ENCODE data around the gene ALMS1.

DNA sequence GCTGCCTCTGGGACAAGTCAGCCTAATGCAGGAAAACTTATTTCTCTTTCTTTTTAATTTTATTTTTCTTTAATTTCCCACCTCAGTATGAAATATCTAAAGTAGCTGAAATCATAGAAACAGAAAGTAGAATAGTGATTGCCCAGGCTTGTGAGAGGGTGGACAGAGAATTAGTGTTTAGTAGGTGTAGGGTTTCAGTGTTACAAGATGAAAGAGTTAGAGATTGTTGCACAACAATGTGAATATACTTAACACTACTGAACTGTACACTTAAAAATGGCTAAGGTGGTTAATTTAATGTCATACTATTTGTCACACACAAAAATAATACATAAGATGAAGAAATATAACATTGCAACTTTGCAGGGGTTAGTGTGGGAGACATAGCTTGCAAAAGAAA, 175.8 kb downstream of the ALMS1 start:
- TF ChIP-seq, protein P1, sequence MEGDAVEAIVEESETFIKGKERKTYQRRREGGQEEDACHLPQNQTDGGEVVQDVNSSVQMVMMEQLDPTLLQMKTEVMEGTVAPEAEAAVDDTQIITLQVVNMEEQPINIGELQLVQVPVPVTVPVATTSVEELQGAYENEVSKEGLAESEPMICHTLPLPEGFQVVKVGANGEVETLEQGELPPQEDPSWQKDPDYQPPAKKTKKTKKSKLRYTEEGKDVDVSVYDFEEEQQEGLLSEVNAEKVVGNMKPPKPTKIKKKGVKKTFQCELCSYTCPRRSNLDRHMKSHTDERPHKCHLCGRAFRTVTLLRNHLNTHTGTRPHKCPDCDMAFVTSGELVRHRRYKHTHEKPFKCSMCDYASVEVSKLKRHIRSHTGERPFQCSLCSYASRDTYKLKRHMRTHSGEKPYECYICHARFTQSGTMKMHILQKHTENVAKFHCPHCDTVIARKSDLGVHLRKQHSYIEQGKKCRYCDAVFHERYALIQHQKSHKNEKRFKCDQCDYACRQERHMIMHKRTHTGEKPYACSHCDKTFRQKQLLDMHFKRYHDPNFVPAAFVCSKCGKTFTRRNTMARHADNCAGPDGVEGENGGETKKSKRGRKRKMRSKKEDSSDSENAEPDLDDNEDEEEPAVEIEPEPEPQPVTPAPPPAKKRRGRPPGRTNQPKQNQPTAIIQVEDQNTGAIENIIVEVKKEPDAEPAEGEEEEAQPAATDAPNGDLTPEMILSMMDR (IDR thresholded peaks at IDR 0.05; ENCODE audit: low read length), result no peak
- TF ChIP-seq EZH2 (optimal IDR thresholded peaks at IDR 0.05; ENCODE audit: low read depth, low read length) (no peak), EZH2phosphoT487 (IDR thresholded peaks at IDR 0.05; ENCODE audit: low read length) (no peak)
